HepG2 (cell line): Measurements from ENCODE around the gene SLFN11. TPM values are rescaled to one million over a fixed set of nuclear protein-coding genes. Genes with fewer than 3 reads are reported as not detected.

Experiments
- ATAC-seq: fragments of 200-7000 bp; cut with Tn5 transposase; 3 replicates; pipeline ENCODE4 v1.9.1; 2020; ENCODE audit warnings: mild to moderate bottlenecking, moderate library complexity
- BruUV-seq: library from RNA; stranded (reverse); fragments of 400-500 nt; replicated peaks from 2 replicates; lab custom pipeline; 2021; lab: Mats Ljungman, UMichigan
- CTCF ChIA-PET: fragments of 300-600 bp; formaldehyde crosslinking; extraction: SDS; loops from one replicate; lab custom pipeline; 2021; ENCODE audit warnings: low total read pairs, inconsistent platforms, low intra/inter-chr PET ratio; lab: Yijun Ruan, JAX
- POLR2A ChIA-PET: fragments of 350-600 bp; sonication (Branson Sonifier 250); formaldehyde crosslinking; loops from one replicate; lab custom pipeline; 2020; ENCODE audit warnings: antibody characterized with exemption, inconsistent platforms; lab: Yijun Ruan, JAX
- DNase-seq: peaks from one replicate; pipeline ENCODE4 v3.0.0-alpha.2; 2015; ENCODE audit warnings: low spot score
- FAIRE-seq: peaks from 3 replicates; lab custom pipeline; 2011; peaks lifted over from hg19 to GRCh38; lab: Jason Lieb, UNC
- H2AFZ ChIP-seq: one replicate; pipeline ENCODE4 v1.6.1; 2011; ENCODE audit warnings: low read length, inconsistent platforms
- H3K27ac ChIP-seq: fragments of 300-600 bp; 3 replicates; pipeline ENCODE4 v1.8.0; 2011; ENCODE audit warnings: mixed run types, mild to moderate bottlenecking, mixed read lengths, low read length, inconsistent platforms; ENCODE audit not compliant: insufficient read depth; ENCODE audit errors: extremely low read length
- H3K27me3 ChIP-seq, 2 experiments: fragments of 200-600 bp in 1 of 2; 2 replicates in 1 of 2; 3 replicates in 1 of 2; pipeline versions ENCODE4 v1.6.0 to v1.8.0; 2011; ENCODE audit warnings: low read length in 2 of 2, mild to moderate bottlenecking in 2 of 2, moderate library complexity in 2 of 2, inconsistent platforms in 1 of 2; ENCODE audit not compliant: insufficient read depth in 2 of 2, control insufficient read depth in 1 of 2
- H3K36me3 ChIP-seq, 2 experiments: fragments of 200-600 bp in 1 of 2; replicated peaks in 1 of 2; 2 replicates in 1 of 2; 3 replicates in 1 of 2; pipeline versions ENCODE4 v1.5.1 to v1.8.0; 2011; ENCODE audit warnings: low read length in 2 of 2, inconsistent platforms in 1 of 2; ENCODE audit not compliant: insufficient read depth in 2 of 2, control insufficient read depth in 1 of 2
- H3K4me1 ChIP-seq: 2 replicates; pipeline ENCODE4 v1.5.1; 2012; ENCODE audit warnings: low read length, inconsistent platforms; ENCODE audit not compliant: insufficient read depth
- H3K4me2 ChIP-seq: 2 replicates; pipeline ENCODE4 v1.6.0; 2011; ENCODE audit warnings: low read depth, low read length, inconsistent platforms
- H3K4me3 ChIP-seq, 3 experiments: fragments of 200-600 bp in 1 of 3; sonication (generic), shearing (Covaris generic) in 1 of 3; replicated peaks in 1 of 3; 2 replicates each; pipeline ENCODE4 v1.5.1; 2011 to 2016; ENCODE audit warnings: low read length in 3 of 3, inconsistent platforms in 2 of 3, low read depth in 2 of 3, mild to moderate bottlenecking in 2 of 3, control low read depth in 1 of 3, mixed read lengths in 1 of 3; ENCODE audit not compliant: insufficient read depth in 1 of 3
- H3K79me2 ChIP-seq: one replicate; pipeline ENCODE4 v1.6.1; 2011; ENCODE audit warnings: low read length, inconsistent platforms; ENCODE audit not compliant: insufficient read depth
- H3K9ac ChIP-seq: 2 replicates; pipeline ENCODE4 v1.6.0; 2011; ENCODE audit warnings: mild to moderate bottlenecking, low read depth, low read length, inconsistent platforms; ENCODE audit not compliant: insufficient read depth
- H3K9me3 ChIP-seq: 2 replicates; pipeline ENCODE4 v1.5.1; 2012; ENCODE audit warnings: mild to moderate bottlenecking, low read length
- H4K20me1 ChIP-seq: 2 replicates; pipeline ENCODE4 v1.6.0; 2011; ENCODE audit warnings: inconsistent platforms, mild to moderate bottlenecking, low read length, moderate library complexity; ENCODE audit not compliant: insufficient read depth
- ATF7-NPFF ChIP-seq: sonication (generic); formaldehyde crosslinking; IDR thresholded peaks from 2 replicates; pipeline ENCODE4 v1.8.1; 2023; ENCODE audit warnings: mild to moderate bottlenecking, low read depth, missing genetic modification reagents, moderate library complexity
- CHCHD3 ChIP-seq: sonication (generic); formaldehyde crosslinking; IDR thresholded peaks from 2 replicates; pipeline ENCODE4 v1.8.0; 2022; ENCODE audit warnings: mild to moderate bottlenecking, missing genetic modification reagents, moderate library complexity
- JDP2 ChIP-seq: sonication (generic); formaldehyde crosslinking; IDR thresholded peaks from 2 replicates; pipeline ENCODE4 v1.8.1; 2022; ENCODE audit warnings: missing genetic modification reagents, borderline replicate concordance
- KLF13 ChIP-seq: sonication (generic); formaldehyde crosslinking; IDR thresholded peaks from 2 replicates; pipeline ENCODE4 v1.4.0; 2020; ENCODE audit warnings: mild to moderate bottlenecking, missing genetic modification reagents
- MED13 ChIP-seq: sonication (generic); formaldehyde crosslinking; IDR thresholded peaks from 2 replicates; pipeline ENCODE4 v1.5.0; 2020; ENCODE audit warnings: missing genetic modification reagents
- SNAI1 ChIP-seq: sonication (generic); formaldehyde crosslinking; IDR thresholded peaks from 2 replicates; pipeline ENCODE4 v1.5.0; 2020; ENCODE audit warnings: mild to moderate bottlenecking, missing genetic modification reagents, borderline replicate concordance
- WIZ ChIP-seq: sonication (generic); formaldehyde crosslinking; IDR thresholded peaks from 2 replicates; pipeline ENCODE4 v1.5.1; 2020; ENCODE audit warnings: mild to moderate bottlenecking, missing genetic modification reagents
- ZBTB21 ChIP-seq: sonication (generic); formaldehyde crosslinking; IDR thresholded peaks from 2 replicates; pipeline ENCODE4 v1.4.0; 2020; ENCODE audit warnings: missing genetic modification reagents
- ZNF180 ChIP-seq: sonication (generic); formaldehyde crosslinking; IDR thresholded peaks from 2 replicates; pipeline ENCODE4 v1.4.0; 2020; ENCODE audit warnings: low read depth, missing genetic modification reagents, borderline replicate concordance
- ZNF260 ChIP-seq: sonication (generic); formaldehyde crosslinking; IDR thresholded peaks from 2 replicates; pipeline ENCODE4 v1.4.0; 2020; ENCODE audit warnings: missing genetic modification reagents, low read depth, mild to moderate bottlenecking, borderline replicate concordance
- ZNF264 ChIP-seq: sonication (generic); formaldehyde crosslinking; IDR thresholded peaks from 2 replicates; pipeline ENCODE4 v1.4.0; 2020; ENCODE audit warnings: missing genetic modification reagents
- ZNF33A ChIP-seq: sonication (generic); formaldehyde crosslinking; IDR thresholded peaks from 2 replicates; pipeline ENCODE4 v1.5.1; 2020; ENCODE audit warnings: missing genetic modification reagents, mild to moderate bottlenecking, moderate library complexity, borderline replicate concordance
- ZNF354B ChIP-seq: sonication (generic); formaldehyde crosslinking; IDR thresholded peaks from 2 replicates; pipeline ENCODE4 v1.8.0; 2022; ENCODE audit warnings: mild to moderate bottlenecking, missing genetic modification reagents
- ZNF382 ChIP-seq: sonication (generic); formaldehyde crosslinking; IDR thresholded peaks from 2 replicates; pipeline ENCODE4 v1.5.0; 2020; ENCODE audit warnings: missing genetic modification reagents, mild to moderate bottlenecking, borderline replicate concordance
- ZNF407 ChIP-seq: sonication (generic); formaldehyde crosslinking; IDR thresholded peaks from one replicate; pipeline ENCODE4 v1.5.1; 2020; ENCODE audit warnings: mild to moderate bottlenecking, missing genetic modification reagents; ENCODE audit errors: not compliant biosample characterization
- ZNF615 ChIP-seq: sonication (generic); formaldehyde crosslinking; IDR thresholded peaks from 2 replicates; pipeline ENCODE4 v1.5.0; 2020; ENCODE audit warnings: mild to moderate bottlenecking, missing genetic modification reagents, borderline replicate concordance
- ZNF672 ChIP-seq: sonication (generic); formaldehyde crosslinking; IDR thresholded peaks from 2 replicates; pipeline ENCODE4 v1.8.1; 2022; ENCODE audit warnings: missing genetic modification reagents
- ZNF841 ChIP-seq: sonication (generic); formaldehyde crosslinking; IDR thresholded peaks from 2 replicates; pipeline ENCODE4 v1.8.1; 2023; ENCODE audit warnings: missing genetic modification reagents, borderline replicate concordance
- ZZZ3 ChIP-seq: sonication (generic); formaldehyde crosslinking; IDR thresholded peaks from 2 replicates; pipeline ENCODE4 v1.4.0; 2020; ENCODE audit warnings: missing genetic modification reagents, mild to moderate bottlenecking, borderline replicate concordance
- WGBS: methylation state at CpG from one replicate; pipeline ENCODE4 v1.1.6; 2017; ENCODE audit warnings: low lambda C conversion rate; 5-methylcytosine and 5-hydroxymethylcytosine counted together
- in situ Hi-C: cut with HindIII; loops from 2 replicates; pipeline ENCODE4 v1.10.0; 2017; ENCODE audit warnings: low pct_unique_long_range_greater_than_20kb; ENCODE audit not compliant: extremely low pct_ligation_motif_present
- intact Hi-C: fragments of 100-400 bp; cut with micrococcal nuclease; formaldehyde crosslinking; loops from one replicate; pipeline ENCODE4 v1.10.0; 2022; ENCODE audit not compliant: unreplicated experiment
- polyA plus RNA-seq, 8 experiments: library from polyadenylated mRNA; depleted of rRNA in 3 of 8; stranded (reverse) in 7 of 8; unstranded in 1 of 8; fragments of >200 nt; fragmentation: Illumina TruSeq in 4 of 8; extraction: Trizol in 4 of 8; gene quantifications; 2 replicates each; pipeline versions ENCODE4 v1.2.1 to v1.2.3, GENCODE V29; 2011 to 2016; ENCODE audit warnings: low read depth in 4 of 8, missing spikeins in 1 of 8, mixed read lengths in 1 of 8; ENCODE audit not compliant: insufficient read depth in 1 of 8
- total RNA-seq, 5 experiments: library from RNA; depleted of rRNA; stranded (reverse); fragments of >200 nt; fragmentation: Illumina TruSeq; extraction: Trizol; gene quantifications; 2 replicates each; pipeline ENCODE4 v1.2.3, GENCODE V29; 2016; ENCODE audit warnings: low read depth in 1 of 5

Gene SLFN11
- total and polyA plus RNA-seq, 2 of the 13 experiments (the other 11 are each of a cell fraction or from before 2014, with no cell fraction given): not detected

DNA sequence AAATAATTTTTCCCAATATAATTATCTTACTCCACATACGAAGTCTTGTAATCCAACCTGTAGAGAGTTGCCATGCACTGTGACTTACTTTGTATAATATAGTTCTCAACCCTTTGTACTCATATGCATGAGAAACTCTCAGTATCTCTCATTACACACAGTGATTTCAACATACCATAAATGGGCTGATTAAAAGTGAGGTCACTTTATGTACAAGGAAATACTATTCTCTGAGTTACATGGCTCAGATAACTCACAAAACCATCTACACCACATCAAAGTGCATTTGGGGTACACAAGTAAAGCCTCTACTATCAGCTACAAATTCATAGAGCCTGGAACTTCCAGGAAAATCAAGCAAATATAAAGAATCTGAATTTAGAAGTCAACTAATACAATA lies 30.9 kb upstream of the SLFN11 start:
- intact Hi-C loops: no loop called here
- CTCF ChIA-PET: no interaction called here
- Histone ChIP-seq H3K27me3 (no peaks in the 10 kb centered on the region), H3K27ac (no peak overlapping the region), H3K4me2 (no peak overlapping the region), H2AFZ (no peak overlapping the region), H3K9ac (no peak overlapping the region), H3K79me2 (no peaks in the 10 kb centered on the region), H4K20me1 (no peaks in the 10 kb centered on the region), H3K9me3 (no peaks in the 10 kb centered on the region), H3K4me3 (no peak overlapping the region), H3K36me3 (no peaks in the 10 kb centered on the region), H3K4me1 (0 out of 2 replicates have a peak, but pooled peaks cover 7% of the 10 kb centered on the region)
- DNase-seq (peak; percentile 8), ATAC-seq (no peak), FAIRE-seq (no peak)
- TF ChIP-seq ZNF180 (CRISPR knock-in tag): no peak
- no peak for TF ChIP-seq ZNF672 (CRISPR knock-in tag)
- TF ChIP-seq MED13 (CRISPR knock-in tag): no peak
- TF ChIP-seq WIZ (CRISPR knock-in tag): no peak
- no peak for TF ChIP-seq SNAI1 (CRISPR knock-in tag)
- TF ChIP-seq KLF13 (CRISPR knock-in tag): no peak
- TF ChIP-seq ZNF260: no peak
- TF ChIP-seq JDP2 (CRISPR knock-in tag): no peak
- no peak for TF ChIP-seq ZNF841 (CRISPR knock-in tag)
- no peak for TF ChIP-seq ZNF354B (CRISPR knock-in tag)
- TF ChIP-seq ZZZ3 (CRISPR knock-in tag): no peak
- TF ChIP-seq ZNF407 (CRISPR knock-in tag): no peak
- TF ChIP-seq ZNF382 (CRISPR knock-in tag): no peak
- no peak for TF ChIP-seq CHCHD3 (CRISPR knock-in tag)
- TF ChIP-seq ZBTB21 (CRISPR knock-in tag): no peak
- TF ChIP-seq ATF7-NPFF (CRISPR knock-in tag): no peak
- TF ChIP-seq ZNF264 (CRISPR knock-in tag): no peak
- no peak for TF ChIP-seq ZNF615
- no peak for TF ChIP-seq ZNF33A
- POLR2A ChIA-PET: no interaction called here
- in situ Hi-C loops: loop anchor here (10.0 kb wide), 1 partner anchor 60 kb away; no protein-coding TSS in a partner anchor
- 17% methylated on average over 1 of the region's 1 CpG for WGBS
- no TSS peak for BruUV-seq
